ENCODE results near the gene BLVRB.
"Not testable (repeated sequence)": the region's sequence is repeated elsewhere in the genome, so short reads cannot be mapped to it uniquely, and the experiment has no call there.

Gene BLVRB

DNA sequence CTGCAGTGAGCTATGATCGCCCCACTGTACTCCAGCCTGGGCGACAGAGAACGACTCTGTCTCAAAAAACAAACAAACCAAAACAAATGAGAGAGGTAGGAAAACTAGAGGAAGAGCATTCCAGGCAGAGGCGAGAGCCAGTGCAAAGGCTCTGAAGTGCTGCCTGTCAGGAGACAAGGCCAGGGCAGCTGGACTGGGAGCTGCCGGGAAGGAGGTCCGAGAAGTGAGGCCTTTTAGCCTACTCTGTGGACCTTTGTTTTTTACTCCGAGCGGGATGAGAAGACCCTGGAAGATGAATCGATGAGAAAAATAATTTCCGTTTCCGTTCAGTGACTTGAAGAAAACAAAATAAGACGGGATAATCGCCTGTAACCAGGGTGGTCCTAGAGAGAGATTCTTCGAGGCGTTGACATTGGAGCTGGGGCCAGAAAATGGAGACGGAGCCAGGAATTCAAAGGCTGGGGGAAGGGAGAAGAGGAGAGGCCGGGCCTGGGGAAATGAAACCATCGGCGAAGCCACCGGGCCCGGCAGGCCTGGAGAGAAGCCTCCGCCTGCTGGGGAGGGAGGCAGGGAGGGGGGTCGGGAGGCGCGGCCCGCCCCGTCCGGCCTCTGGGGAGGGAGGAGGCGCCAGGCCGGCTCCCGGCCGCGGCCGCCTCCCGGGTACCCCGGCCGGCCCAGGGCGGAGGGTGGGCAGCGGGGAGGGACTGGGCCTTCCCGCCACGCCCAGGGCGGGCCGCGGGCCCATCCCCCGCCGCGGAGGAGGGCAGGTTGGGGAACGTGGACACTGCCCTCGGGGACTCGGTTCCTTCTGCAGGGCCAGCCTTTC, 31.9 kb downstream of the BLVRB start:
- DNase-seq (ENCODE audit: low spot score) = peak; percentile 76
- Histone ChIP-seq H3K27ac (replicated peaks; ENCODE audit: low read length) (peak overlapping the region; percentile 73), H3K4ac (ENCODE audit: low read length) (no peak overlapping the region), H4K91ac (ENCODE audit: low read depth, low read length, poor library complexity) (no peak overlapping the region), H2AK5ac (ENCODE audit: low read depth, low read length) (peak overlapping the region; percentile 58), H3K9ac (ENCODE audit: low read depth, low read length, poor library complexity) (no peak overlapping the region), H3K9me3 (replicated peaks in 1 of 2; ENCODE audit: control insufficient read depth in 2 of 2, insufficient read depth in 1 of 2, low read depth in 1 of 2, low read length in 2 of 2) (no peaks in the 10 kb centered on the region), H3K27me3 (ENCODE audit: control insufficient read depth in 3 of 3, insufficient read depth in 3 of 3, low read depth in 1 of 3, low read length in 3 of 3) (no peaks in the 10 kb centered on the region), H3K79me1 (ENCODE audit: low read depth, low read length) (peaks cover 3% of the 10 kb centered on the region), H2BK120ac (ENCODE audit: low read depth, low read length) (no peak overlapping the region), H4K8ac (ENCODE audit: low read depth, low read length) (no peak overlapping the region), H3K4me3 (ENCODE audit: low read length in 2 of 2) (peak overlapping the region; percentile 5 to 52), H2BK15ac (ENCODE audit: low read length) (no peak overlapping the region), H3K23ac (ENCODE audit: low read depth, low read length, poor library complexity) (peak overlapping the region; percentile 73), H3K4me2 (ENCODE audit: insufficient read depth, low read length, poor library complexity, severe bottlenecking) (peak overlapping the region; percentile 56), H2AFZ (ENCODE audit: low read length) (peak overlapping the region; percentile 75), H3K14ac (ENCODE audit: low read length) (no peak overlapping the region), H3K4me1 (ENCODE audit: control insufficient read depth in 2 of 2, insufficient read depth in 1 of 2, low read depth in 1 of 2, low read length in 2 of 2) (peaks cover 4 to 7% of the 10 kb centered on the region in 2 donors), H3K36me3 (replicated peaks in 1 of 2; ENCODE audit: control insufficient read depth in 2 of 2, insufficient read depth in 2 of 2, low read length in 2 of 2) (no peaks in the 10 kb centered on the region), H2BK12ac (ENCODE audit: low read length) (no peak overlapping the region), H3K18ac (ENCODE audit: low read length) (peak overlapping the region; percentile 93), H2BK5ac (ENCODE audit: low read length) (peak overlapping the region; percentile 53)
- WGBS, 2 donors (ENCODE audit: extremely low coverage in 2 of 2, insufficient read length in 2 of 2, insufficient replicate concordance in 1 of 2) = no CpG with 5 or more reads among the region's 50 CpGs

DNA sequence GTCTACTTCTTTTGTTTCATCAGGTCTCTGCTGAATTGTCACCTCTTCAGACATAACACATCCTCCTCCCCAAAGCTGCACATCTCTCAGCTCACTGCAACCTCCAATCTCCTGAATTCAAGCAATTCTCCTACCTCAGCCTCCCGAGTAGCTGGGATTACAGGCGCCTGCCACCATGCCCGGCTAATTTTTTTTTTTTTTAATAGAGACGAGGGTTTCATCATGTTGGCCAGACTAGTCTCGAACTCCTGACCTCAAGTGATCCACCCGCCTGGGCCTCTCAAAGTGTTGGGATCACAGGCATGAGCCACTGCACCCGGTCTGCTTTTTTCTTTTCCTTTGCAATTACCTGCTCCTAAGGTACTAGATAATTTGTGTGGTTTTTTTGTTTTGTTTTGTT, 32.8 kb downstream of the BLVRB start:
- H2BK120ac ChIP-seq (ENCODE audit: low read depth, low read length); H3K4me1 ChIP-seq (ENCODE audit: control insufficient read depth in 2 of 2, insufficient read depth in 1 of 2, low read depth in 1 of 2, low read length in 2 of 2); H2BK5ac ChIP-seq (ENCODE audit: low read length); H3K9me3 ChIP-seq (replicated peaks in 1 of 2; ENCODE audit: control insufficient read depth in 2 of 2, insufficient read depth in 1 of 2, low read depth in 1 of 2, low read length in 2 of 2); H3K23ac ChIP-seq (ENCODE audit: low read depth, low read length, poor library complexity); H3K4me2 ChIP-seq (ENCODE audit: insufficient read depth, low read length, poor library complexity, severe bottlenecking); DNase-seq (ENCODE audit: low spot score); H2AK5ac ChIP-seq (ENCODE audit: low read depth, low read length); H4K8ac ChIP-seq (ENCODE audit: low read depth, low read length); H3K27me3 ChIP-seq (ENCODE audit: control insufficient read depth in 3 of 3, insufficient read depth in 3 of 3, low read depth in 1 of 3, low read length in 3 of 3); H3K79me1 ChIP-seq (ENCODE audit: low read depth, low read length); H3K9ac ChIP-seq (ENCODE audit: low read depth, low read length, poor library complexity); H2BK15ac ChIP-seq (ENCODE audit: low read length); H3K18ac ChIP-seq (ENCODE audit: low read length); H3K36me3 ChIP-seq (replicated peaks in 1 of 2; ENCODE audit: control insufficient read depth in 2 of 2, insufficient read depth in 2 of 2, low read length in 2 of 2); H2AFZ ChIP-seq (ENCODE audit: low read length); H4K91ac ChIP-seq (ENCODE audit: low read depth, low read length, poor library complexity); H3K4ac ChIP-seq (ENCODE audit: low read length); H2BK12ac ChIP-seq (ENCODE audit: low read length); H3K14ac ChIP-seq (ENCODE audit: low read length): not testable (repeated sequence)
- Histone ChIP-seq H3K4me3 (ENCODE audit: low read length in 2 of 2) (peak overlapping the region in 1 of 2 donors; percentile 52), H3K27ac (replicated peaks; ENCODE audit: low read length) (peak overlapping the region; percentile 73)
- no CpG with 5 or more reads among the region's 7 CpGs for WGBS, 2 donors (ENCODE audit: extremely low coverage in 2 of 2, insufficient read length in 2 of 2, insufficient replicate concordance in 1 of 2)

DNA sequence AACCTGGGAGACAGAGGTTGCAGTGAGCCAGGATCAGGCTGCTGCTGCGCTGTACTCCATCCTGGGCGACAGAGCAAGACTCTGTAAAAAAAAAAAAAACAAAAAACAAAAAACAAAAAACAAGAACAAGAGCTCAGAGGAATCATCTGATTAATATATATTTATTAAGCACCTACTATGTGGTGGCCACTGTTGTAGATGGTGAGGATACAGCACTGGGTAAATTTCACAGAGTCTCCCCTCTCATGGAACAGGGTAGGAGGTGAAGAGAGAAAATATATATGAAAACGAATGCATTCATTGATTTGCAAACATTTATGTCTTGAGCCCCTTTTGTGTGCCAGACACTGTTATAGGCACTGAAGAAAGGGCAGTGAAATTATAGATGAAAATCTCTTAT, 33.8 kb downstream of the BLVRB start:
- Histone ChIP-seq H3K36me3 (replicated peaks in 1 of 2; ENCODE audit: control insufficient read depth in 2 of 2, insufficient read depth in 2 of 2, low read length in 2 of 2) (no peaks in the 10 kb centered on the region), H2BK12ac (ENCODE audit: low read length) (no peak overlapping the region), H2BK120ac (ENCODE audit: low read depth, low read length) (no peak overlapping the region), H3K27ac (replicated peaks; ENCODE audit: low read length) (no peak overlapping the region), H3K4ac (ENCODE audit: low read length) (no peak overlapping the region), H2AK5ac (ENCODE audit: low read depth, low read length) (no peak overlapping the region), H3K27me3 (ENCODE audit: control insufficient read depth in 3 of 3, insufficient read depth in 3 of 3, low read depth in 1 of 3, low read length in 3 of 3) (no peaks in the 10 kb centered on the region), H3K23ac (ENCODE audit: low read depth, low read length, poor library complexity) (no peak overlapping the region), H3K9me3 (replicated peaks in 1 of 2; ENCODE audit: control insufficient read depth in 2 of 2, insufficient read depth in 1 of 2, low read depth in 1 of 2, low read length in 2 of 2) (no peaks in the 10 kb centered on the region), H3K14ac (ENCODE audit: low read length) (no peak overlapping the region), H3K18ac (ENCODE audit: low read length) (no peak overlapping the region), H2BK15ac (ENCODE audit: low read length) (no peak overlapping the region), H2AFZ (ENCODE audit: low read length) (no peak overlapping the region), H2BK5ac (ENCODE audit: low read length) (no peak overlapping the region), H4K91ac (ENCODE audit: low read depth, low read length, poor library complexity) (no peak overlapping the region), H3K4me1 (ENCODE audit: control insufficient read depth in 2 of 2, insufficient read depth in 1 of 2, low read depth in 1 of 2, low read length in 2 of 2) (peaks cover 4 to 7% of the 10 kb centered on the region in 2 donors), H4K8ac (ENCODE audit: low read depth, low read length) (no peak overlapping the region), H3K4me2 (ENCODE audit: insufficient read depth, low read length, poor library complexity, severe bottlenecking) (no peak overlapping the region), H3K9ac (ENCODE audit: low read depth, low read length, poor library complexity) (no peak overlapping the region), H3K79me1 (ENCODE audit: low read depth, low read length) (peaks cover 3% of the 10 kb centered on the region), H3K4me3 (ENCODE audit: low read length in 2 of 2) (no peak overlapping the region)
- no peak for DNase-seq (ENCODE audit: low spot score)
- no CpG with 5 or more reads among the region's 3 CpGs for WGBS, 2 donors (ENCODE audit: extremely low coverage in 2 of 2, insufficient read length in 2 of 2, insufficient replicate concordance in 1 of 2)

DNA sequence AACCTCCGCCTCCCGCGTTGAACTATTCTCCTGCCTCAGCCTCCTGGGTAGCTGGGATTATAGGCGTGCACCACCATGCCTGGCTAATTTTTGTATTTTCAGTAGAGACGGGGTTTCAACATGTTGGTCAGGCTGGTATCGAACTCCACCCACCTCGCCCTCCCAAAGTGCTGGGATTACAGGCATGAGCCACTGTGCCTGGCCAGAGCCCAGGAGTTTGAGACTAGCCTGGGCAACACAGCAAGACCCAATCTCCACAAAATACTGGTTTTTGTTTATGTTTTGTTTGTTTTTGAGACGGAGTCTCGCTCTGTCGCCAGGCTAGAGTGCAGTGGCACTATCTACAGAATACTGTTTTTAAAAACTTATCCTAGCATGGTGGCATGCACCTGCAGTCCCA, 35.3 kb downstream of the BLVRB start:
- not testable (repeated sequence) for H2BK5ac ChIP-seq (ENCODE audit: low read length); H2BK15ac ChIP-seq (ENCODE audit: low read length); DNase-seq (ENCODE audit: low spot score); H3K36me3 ChIP-seq (replicated peaks in 1 of 2; ENCODE audit: control insufficient read depth in 2 of 2, insufficient read depth in 2 of 2, low read length in 2 of 2); H3K4me1 ChIP-seq (ENCODE audit: control insufficient read depth in 2 of 2, insufficient read depth in 1 of 2, low read depth in 1 of 2, low read length in 2 of 2); H3K4me2 ChIP-seq (ENCODE audit: insufficient read depth, low read length, poor library complexity, severe bottlenecking); H4K8ac ChIP-seq (ENCODE audit: low read depth, low read length); H3K27ac ChIP-seq (replicated peaks; ENCODE audit: low read length); H3K79me1 ChIP-seq (ENCODE audit: low read depth, low read length); H3K4ac ChIP-seq (ENCODE audit: low read length); H3K9me3 ChIP-seq (replicated peaks in 1 of 2; ENCODE audit: control insufficient read depth in 2 of 2, insufficient read depth in 1 of 2, low read depth in 1 of 2, low read length in 2 of 2); H3K18ac ChIP-seq (ENCODE audit: low read length); H3K27me3 ChIP-seq (ENCODE audit: control insufficient read depth in 3 of 3, insufficient read depth in 3 of 3, low read depth in 1 of 3, low read length in 3 of 3); H2BK120ac ChIP-seq (ENCODE audit: low read depth, low read length); H4K91ac ChIP-seq (ENCODE audit: low read depth, low read length, poor library complexity); H3K4me3 ChIP-seq (ENCODE audit: low read length in 2 of 2); H2BK12ac ChIP-seq (ENCODE audit: low read length); H2AFZ ChIP-seq (ENCODE audit: low read length); H2AK5ac ChIP-seq (ENCODE audit: low read depth, low read length); H3K23ac ChIP-seq (ENCODE audit: low read depth, low read length, poor library complexity); H3K14ac ChIP-seq (ENCODE audit: low read length); H3K9ac ChIP-seq (ENCODE audit: low read depth, low read length, poor library complexity)
- no CpG with 5 or more reads among the region's 10 CpGs for WGBS, 2 donors (ENCODE audit: extremely low coverage in 2 of 2, insufficient read length in 2 of 2, insufficient replicate concordance in 1 of 2)

Data from neuronal stem cell (in vitro differentiated cells).